ENCODE measurements around the gene HSPBAP1.
"Not testable (repeated sequence)": the region's sequence is repeated elsewhere in the genome, so short reads cannot be mapped to it uniquely, and the experiment has no call there.

The HSPBAP1 gene

DNA sequence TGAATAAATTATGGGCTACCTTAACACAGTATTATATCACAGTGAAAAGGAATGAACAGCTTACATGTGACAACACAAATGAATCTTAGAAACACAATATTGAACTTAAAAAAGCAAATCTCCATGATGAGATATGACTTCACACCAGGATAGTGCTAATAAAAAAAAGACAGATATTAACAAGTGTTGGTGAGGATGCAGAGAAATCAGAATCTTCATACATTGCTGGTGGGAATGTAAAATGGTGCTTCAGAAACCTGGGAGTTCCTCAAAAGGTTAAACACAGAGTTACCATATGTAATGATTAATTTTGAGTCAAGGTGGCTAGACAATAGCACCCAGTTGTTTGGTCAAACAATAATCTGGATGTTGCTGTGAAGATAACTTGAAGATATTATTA, 51.4 kb downstream of the HSPBAP1 start:
- no peak overlapping the region for H3K4me3 ChIP-seq (ENCODE audit: low read depth, low read length)
- H3K9me3 ChIP-seq = no peaks in the 10 kb centered on the region
- H3K4me1 ChIP-seq = no peaks in the 10 kb centered on the region
- no peak for DNase-seq
- peaks cover 5% of the 10 kb centered on the region for H3K36me3 ChIP-seq
- no peaks in the 10 kb centered on the region for H3K27me3 ChIP-seq
- TF ChIP-seq, protein P1, sequence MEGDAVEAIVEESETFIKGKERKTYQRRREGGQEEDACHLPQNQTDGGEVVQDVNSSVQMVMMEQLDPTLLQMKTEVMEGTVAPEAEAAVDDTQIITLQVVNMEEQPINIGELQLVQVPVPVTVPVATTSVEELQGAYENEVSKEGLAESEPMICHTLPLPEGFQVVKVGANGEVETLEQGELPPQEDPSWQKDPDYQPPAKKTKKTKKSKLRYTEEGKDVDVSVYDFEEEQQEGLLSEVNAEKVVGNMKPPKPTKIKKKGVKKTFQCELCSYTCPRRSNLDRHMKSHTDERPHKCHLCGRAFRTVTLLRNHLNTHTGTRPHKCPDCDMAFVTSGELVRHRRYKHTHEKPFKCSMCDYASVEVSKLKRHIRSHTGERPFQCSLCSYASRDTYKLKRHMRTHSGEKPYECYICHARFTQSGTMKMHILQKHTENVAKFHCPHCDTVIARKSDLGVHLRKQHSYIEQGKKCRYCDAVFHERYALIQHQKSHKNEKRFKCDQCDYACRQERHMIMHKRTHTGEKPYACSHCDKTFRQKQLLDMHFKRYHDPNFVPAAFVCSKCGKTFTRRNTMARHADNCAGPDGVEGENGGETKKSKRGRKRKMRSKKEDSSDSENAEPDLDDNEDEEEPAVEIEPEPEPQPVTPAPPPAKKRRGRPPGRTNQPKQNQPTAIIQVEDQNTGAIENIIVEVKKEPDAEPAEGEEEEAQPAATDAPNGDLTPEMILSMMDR (IDR thresholded peaks at IDR 0.05; ENCODE audit: low read depth, low read length) = no peak

DNA sequence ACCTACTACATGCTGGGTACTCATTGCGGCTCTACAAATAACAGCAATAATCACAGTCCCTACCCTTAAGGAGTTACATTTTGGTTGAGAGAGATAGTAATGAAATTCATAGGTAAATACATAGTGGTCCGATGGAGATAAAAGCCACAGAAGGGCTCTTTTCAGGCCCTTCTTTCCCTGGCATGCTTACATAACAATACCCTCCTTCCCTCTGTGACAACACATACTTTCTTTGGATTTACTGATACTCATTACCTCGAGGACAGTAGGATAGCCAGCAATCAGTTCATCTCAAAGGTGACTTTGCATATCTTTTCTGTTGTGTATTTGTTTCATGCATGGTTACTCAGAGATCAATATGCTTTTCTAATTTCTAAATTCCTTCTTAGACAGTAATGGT, 54.5 kb downstream of the HSPBAP1 start:
- Histone ChIP-seq H3K4me3 (ENCODE audit: low read depth, low read length) (no peak overlapping the region), H3K27me3 (no peaks in the 10 kb centered on the region), H3K9me3 (no peaks in the 10 kb centered on the region), H3K4me1 (no peaks in the 10 kb centered on the region), H3K36me3 (peaks cover 5% of the 10 kb centered on the region)
- DNase-seq = no peak
- TF ChIP-seq, protein P1 (IDR thresholded peaks at IDR 0.05; ENCODE audit: low read depth, low read length) = no peak

DNA sequence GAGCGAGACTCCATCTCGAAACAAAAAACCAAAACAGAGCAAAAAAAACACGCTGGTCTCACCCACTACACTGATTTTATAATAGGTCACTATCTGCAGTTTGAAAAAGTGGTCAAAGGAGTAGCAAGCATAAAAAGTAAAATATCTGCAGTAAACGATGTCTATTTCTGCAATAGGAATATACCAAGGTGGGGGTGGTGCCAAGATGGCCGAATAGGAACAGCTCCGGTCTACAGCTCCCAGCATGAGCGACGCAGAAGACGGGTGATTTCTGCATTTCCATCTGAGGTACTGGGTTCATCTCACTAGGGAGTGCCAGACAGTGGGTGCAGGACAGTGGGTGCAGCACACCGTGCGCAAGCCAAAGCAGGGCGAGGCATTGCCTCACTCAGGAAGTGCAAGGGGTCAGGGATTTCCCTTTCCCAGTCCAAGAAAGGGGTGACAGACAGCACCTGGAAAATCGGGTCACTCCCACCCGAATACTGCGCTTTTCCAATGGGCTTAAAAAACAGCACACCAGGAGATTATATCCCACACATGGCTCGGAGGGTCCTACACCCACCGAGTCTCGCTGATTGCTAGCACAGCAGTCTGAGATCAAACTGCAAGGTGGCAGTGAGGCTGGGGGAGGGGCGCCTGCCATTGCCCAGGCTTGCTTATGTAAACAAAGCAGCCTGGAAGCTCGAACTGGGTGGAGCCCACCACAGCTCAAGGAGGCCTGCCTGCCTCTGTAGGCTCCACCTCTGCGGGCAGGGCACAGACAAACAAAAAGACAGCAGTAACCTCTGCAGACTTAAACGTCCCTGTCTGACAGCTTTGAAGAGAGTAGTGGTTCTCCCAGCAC, 60.7 kb downstream of the HSPBAP1 start:
- not testable (repeated sequence) for DNase-seq; H3K4me3 ChIP-seq (ENCODE audit: low read depth, low read length)

DNA sequence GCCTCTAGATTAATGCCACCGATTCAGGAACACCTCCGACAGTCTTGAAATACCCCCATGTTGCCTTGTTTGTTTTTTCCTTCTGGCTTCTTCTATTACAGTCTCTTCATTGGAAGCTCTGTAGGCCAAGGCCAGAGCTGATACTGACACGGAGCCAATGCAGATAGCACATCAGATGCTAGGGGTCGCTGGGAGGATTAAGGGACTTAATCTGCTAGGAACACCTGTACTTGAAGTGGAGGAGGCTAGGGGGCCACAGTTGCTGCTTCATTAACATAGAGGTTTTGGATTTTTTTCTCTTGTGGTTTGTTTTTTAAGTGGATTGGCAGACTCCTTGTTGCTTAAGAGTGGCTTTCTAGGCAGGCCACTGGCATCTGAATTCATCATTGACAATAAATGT, 63.4 kb downstream of the HSPBAP1 start:
- no peak overlapping the region for H3K4me3 ChIP-seq (ENCODE audit: low read depth, low read length)
- no peaks in the 10 kb centered on the region for H3K9me3 ChIP-seq
- H3K36me3 ChIP-seq = no peaks in the 10 kb centered on the region
- DNase-seq = no peak
- H3K4me1 ChIP-seq = no peaks in the 10 kb centered on the region
- TF ChIP-seq, protein P1 (IDR thresholded peaks at IDR 0.05; ENCODE audit: low read depth, low read length) = no peak
- no peaks in the 10 kb centered on the region for H3K27me3 ChIP-seq

More for the DNA sequence above, 60.7 kb downstream of the HSPBAP1 start:
- H3K36me3 ChIP-seq, H3K27me3 ChIP-seq, H3K4me1 ChIP-seq, H3K9me3 ChIP-seq: not testable (repeated sequence)

DNA sequence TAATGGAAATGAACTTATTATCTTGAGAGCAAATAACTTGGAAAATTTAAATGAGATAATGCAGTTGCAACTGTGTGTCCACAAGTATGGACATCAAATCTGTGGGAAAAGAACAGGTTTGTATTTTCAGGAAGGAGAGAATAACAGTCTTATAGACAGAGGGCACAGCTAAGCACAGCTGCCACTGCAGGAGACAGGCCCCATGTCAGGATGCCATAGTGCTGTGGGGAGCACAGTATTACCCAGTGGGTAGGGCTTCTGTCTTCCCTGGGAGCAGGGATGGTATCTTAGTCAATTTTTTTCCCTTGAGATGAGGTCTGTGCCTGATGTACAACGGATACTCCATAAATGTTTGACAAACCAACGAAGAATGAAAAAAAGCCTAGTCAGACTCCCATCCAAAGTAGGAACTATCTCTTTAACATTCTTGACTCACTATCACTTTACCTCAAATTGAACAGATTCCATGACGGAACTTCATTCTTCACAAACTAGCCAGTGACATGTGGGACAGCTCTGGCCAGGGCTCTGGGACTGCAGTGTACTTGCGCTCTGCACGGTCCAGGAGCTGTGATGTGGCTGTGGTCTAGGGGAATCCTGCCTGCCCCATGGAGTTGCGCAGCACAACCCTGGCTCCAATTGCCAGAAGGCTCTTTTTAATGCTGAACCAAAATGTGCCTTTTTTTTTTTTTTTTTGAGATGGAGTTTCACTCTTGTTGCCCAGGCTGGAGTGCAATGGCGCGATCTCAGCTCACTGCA, 64.7 kb downstream of the HSPBAP1 start:
- Histone ChIP-seq H3K4me1 (no peaks in the 10 kb centered on the region), H3K27me3 (no peaks in the 10 kb centered on the region), H3K36me3 (no peaks in the 10 kb centered on the region), H3K9me3 (no peaks in the 10 kb centered on the region), H3K4me3 (ENCODE audit: low read depth, low read length) (no peak overlapping the region)
- TF ChIP-seq, protein P1 (IDR thresholded peaks at IDR 0.05; ENCODE audit: low read depth, low read length) = no peak
- DNase-seq = no peak

DNA sequence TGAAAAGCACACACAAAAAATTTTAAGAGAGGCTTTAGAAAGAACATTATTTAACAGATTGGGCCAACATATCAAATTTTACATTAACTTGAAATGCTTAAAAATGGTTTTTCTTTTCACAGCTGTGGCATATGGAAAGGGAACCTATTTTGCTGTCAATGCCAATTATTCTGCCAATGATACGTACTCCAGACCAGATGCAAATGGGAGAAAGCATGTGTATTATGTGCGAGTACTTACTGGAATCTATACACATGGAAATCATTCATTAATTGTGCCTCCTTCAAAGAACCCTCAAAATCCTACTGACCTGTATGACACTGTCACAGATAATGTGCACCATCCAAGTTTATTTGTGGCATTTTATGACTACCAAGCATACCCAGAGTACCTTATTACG, 65.4 kb downstream of the HSPBAP1 start:
- H3K36me3 ChIP-seq = no peaks in the 10 kb centered on the region
- no peak overlapping the region for H3K4me3 ChIP-seq (ENCODE audit: low read depth, low read length)
- no peaks in the 10 kb centered on the region for H3K27me3 ChIP-seq
- H3K4me1 ChIP-seq = no peaks in the 10 kb centered on the region
- no peaks in the 10 kb centered on the region for H3K9me3 ChIP-seq
- no peak for DNase-seq
- TF ChIP-seq, protein P1 (IDR thresholded peaks at IDR 0.05; ENCODE audit: low read depth, low read length) = no peak

Measured in BE2C (cell line).